HepG2 (cell line): ENCODE measurements around the gene LRP1-AS. TPM values are rescaled to one million over a fixed set of nuclear protein-coding genes. Genes with fewer than 3 reads are reported as not detected.

Experiments
- BCL3 ChIP-seq: sonication (generic); formaldehyde crosslinking; IDR thresholded peaks from 2 replicates; pipeline ENCODE4 v1.5.1; 2020; ENCODE audit warnings: mild to moderate bottlenecking, missing genetic modification reagents, moderate library complexity
- BRCA1 ChIP-seq: sonication (generic); formaldehyde crosslinking; IDR thresholded peaks from 2 replicates; pipeline ENCODE4 v1.4.0; 2020; ENCODE audit warnings: missing genetic modification reagents
- EEA1 ChIP-seq: sonication (generic); formaldehyde crosslinking; IDR thresholded peaks from 2 replicates; pipeline ENCODE4 v1.5.1; 2020; ENCODE audit warnings: mild to moderate bottlenecking, missing genetic modification reagents, borderline replicate concordance
- HMGXB4 ChIP-seq, 2 experiments: sonication (generic) in 1 of 2; formaldehyde crosslinking in 1 of 2; IDR thresholded peaks; 2 replicates each; pipeline versions ENCODE4 v1.4.0 to v1.6.1; 2018 to 2020; ENCODE audit warnings: missing genetic modification reagents in 2 of 2, borderline replicate concordance in 1 of 2, low read depth in 1 of 2, mild to moderate bottlenecking in 1 of 2, missing biosample characterization in 1 of 2
- HNRNPK ChIP-seq: fragments of 200-400 bp; formaldehyde crosslinking; IDR thresholded peaks from 2 replicates; pipeline ENCODE4 v1.6.1; 2018; ENCODE audit warnings: low read length, low read depth, moderate library complexity, mild to moderate bottlenecking; ENCODE audit not compliant: poor library complexity, severe bottlenecking
- HNRNPLL ChIP-seq: fragments of 200-400 bp; formaldehyde crosslinking; IDR thresholded peaks from 2 replicates; pipeline ENCODE4 v1.6.1; 2017; ENCODE audit warnings: mild to moderate bottlenecking, low read depth, low read length; ENCODE audit not compliant: poor library complexity, severe bottlenecking
- KAT7 ChIP-seq: IDR thresholded peaks from 2 replicates; pipeline ENCODE4 v1.6.1; 2018; ENCODE audit warnings: borderline replicate concordance, missing compliant biosample characterization
- KDM5A ChIP-seq: fragments of 200-600 bp; sonication (generic); IDR thresholded peaks from 2 replicates; pipeline ENCODE4 v1.7.0; 2018; ENCODE audit warnings: antibody characterized with exemption, mild to moderate bottlenecking, low read length, borderline replicate concordance
- RERE ChIP-seq: IDR thresholded peaks from 2 replicates; pipeline ENCODE4 v1.6.1; 2016; ENCODE audit warnings: low read depth, missing genetic modification reagents, missing compliant biosample characterization
- RFXANK ChIP-seq: IDR thresholded peaks from 2 replicates; pipeline ENCODE4 v1.6.1; 2016
- SALL1 ChIP-seq: sonication (generic); formaldehyde crosslinking; IDR thresholded peaks from 2 replicates; pipeline ENCODE4 v1.8.0; 2022; ENCODE audit warnings: mild to moderate bottlenecking, missing genetic modification reagents
- SMC3 ChIP-seq: IDR thresholded peaks from 2 replicates; pipeline ENCODE4 v1.6.1; 2011; ENCODE audit warnings: low read length, improper control_type of control experiment
- ZBTB7B ChIP-seq: sonication (generic); formaldehyde crosslinking; IDR thresholded peaks from 2 replicates; pipeline ENCODE4 v1.4.0; 2020; ENCODE audit warnings: missing genetic modification reagents
- ZFP82 ChIP-seq: sonication (generic); formaldehyde crosslinking; IDR thresholded peaks from 2 replicates; pipeline ENCODE4 v1.5.1; 2020; ENCODE audit warnings: mild to moderate bottlenecking, missing genetic modification reagents, borderline replicate concordance
- ZMYM3 ChIP-seq: sonication (generic); formaldehyde crosslinking; IDR thresholded peaks from 2 replicates; pipeline ENCODE4 v1.5.1; 2020; ENCODE audit warnings: mild to moderate bottlenecking, missing genetic modification reagents
- ZNF160 ChIP-seq: sonication (generic); formaldehyde crosslinking; IDR thresholded peaks from 2 replicates; pipeline ENCODE4 v1.8.0; 2022; ENCODE audit warnings: mild to moderate bottlenecking, inconsistent platforms, missing genetic modification reagents
- ZNF749 ChIP-seq: sonication (generic); formaldehyde crosslinking; IDR thresholded peaks from 2 replicates; pipeline ENCODE4 v1.8.0; 2022; ENCODE audit warnings: mild to moderate bottlenecking, missing genetic modification reagents, moderate library complexity, borderline replicate concordance
- ZNF772 ChIP-seq: sonication (generic); formaldehyde crosslinking; IDR thresholded peaks from 2 replicates; pipeline ENCODE4 v1.5.0; 2020; ENCODE audit warnings: mild to moderate bottlenecking, missing genetic modification reagents
- polyA plus RNA-seq, 8 experiments: library from polyadenylated mRNA; depleted of rRNA in 3 of 8; stranded (reverse) in 7 of 8; unstranded in 1 of 8; fragments of >200 nt; fragmentation: Illumina TruSeq in 4 of 8; extraction: Trizol in 4 of 8; gene quantifications; 2 replicates each; pipeline versions ENCODE4 v1.2.1 to v1.2.3, GENCODE V29; 2011 to 2016; ENCODE audit warnings: low read depth in 4 of 8, missing spikeins in 1 of 8, mixed read lengths in 1 of 8; ENCODE audit not compliant: insufficient read depth in 1 of 8
- total RNA-seq, 5 experiments: library from RNA; depleted of rRNA; stranded (reverse); fragments of >200 nt; fragmentation: Illumina TruSeq; extraction: Trizol; gene quantifications; 2 replicates each; pipeline ENCODE4 v1.2.3, GENCODE V29; 2016; ENCODE audit warnings: low read depth in 1 of 5
- TF ChIP-seq, protein P1 (sequence below): sonication (generic); formaldehyde crosslinking; IDR thresholded peaks from 2 replicates; pipeline ENCODE4 v1.9.0; 2021; ENCODE audit warnings: missing genetic modification reagents, mild to moderate bottlenecking, borderline replicate concordance

Gene LRP1-AS
- total and polyA plus RNA-seq, 2 of the 13 experiments (the other 11 are each of a cell fraction or from before 2014, with no cell fraction given) = 0.20 TPM; not detected in 1

GRCh38 chr12:57127726-57128518 is 19.5 kb downstream of the LRP1-AS start, which contains the start of gene LRP1 (continued):
- peak; percentile 95 for TF ChIP-seq HNRNPK
- 0 out of 2 replicates have a peak, but pooled peaks have one; percentile 36 for TF ChIP-seq ZNF749 (CRISPR knock-in tag)
- no peak for TF ChIP-seq ZMYM3 (CRISPR knock-in tag)
- TF ChIP-seq KAT7 (CRISPR knock-in tag) = peak; percentile 11; the same call in 1 of the 2 replicates
- TF ChIP-seq ZNF160 (CRISPR knock-in tag) = peak; percentile 30; the same call in 1 of the 2 replicates
- TF ChIP-seq RERE = no peak
- no peak for TF ChIP-seq RFXANK (CRISPR knock-in tag)
- peak in 1 of 2 experiments; percentile 52; a peak in 1 of 4 replicates for TF ChIP-seq HMGXB4 (CRISPR knock-in tag; IDR thresholded peaks at IDR 0.05; ENCODE audit: borderline replicate concordance in 1 of 2, low read depth in 1 of 2)
- no peak for TF ChIP-seq SMC3
- TF ChIP-seq ZNF772 = 0 out of 2 replicates have a peak, but pooled peaks have one; percentile 32
- peak; percentile 75; the same call in 1 of the 2 replicates for TF ChIP-seq KDM5A
- TF ChIP-seq HNRNPLL = peak; percentile 24
- no peak for TF ChIP-seq EEA1 (CRISPR knock-in tag)
- TF ChIP-seq BRCA1 (CRISPR knock-in tag) = no peak
- peak; percentile 52; the same call in 1 of the 2 replicates for TF ChIP-seq SALL1
- peak; percentile 66 for TF ChIP-seq ZBTB7B (CRISPR knock-in tag)
- no peak for TF ChIP-seq ZFP82
- TF ChIP-seq, protein P1, sequence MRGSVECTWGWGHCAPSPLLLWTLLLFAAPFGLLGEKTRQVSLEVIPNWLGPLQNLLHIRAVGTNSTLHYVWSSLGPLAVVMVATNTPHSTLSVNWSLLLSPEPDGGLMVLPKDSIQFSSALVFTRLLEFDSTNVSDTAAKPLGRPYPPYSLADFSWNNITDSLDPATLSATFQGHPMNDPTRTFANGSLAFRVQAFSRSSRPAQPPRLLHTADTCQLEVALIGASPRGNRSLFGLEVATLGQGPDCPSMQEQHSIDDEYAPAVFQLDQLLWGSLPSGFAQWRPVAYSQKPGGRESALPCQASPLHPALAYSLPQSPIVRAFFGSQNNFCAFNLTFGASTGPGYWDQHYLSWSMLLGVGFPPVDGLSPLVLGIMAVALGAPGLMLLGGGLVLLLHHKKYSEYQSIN (CRISPR knock-in tag) = no peak
- TF ChIP-seq BCL3 (CRISPR knock-in tag) = 0 out of 2 replicates have a peak, but pooled peaks have one; percentile 25
